CD4-positive, alpha-beta T cell treated with Interleukin-17A for 1 hour (primary cell): ENCODE results near the gene CASP9.
A peak's percentile ranks its signal among the peaks of the same experiment; 100 is the strongest.
"Not testable (repeated sequence)": the region's sequence is repeated elsewhere in the genome, so short reads cannot be mapped to it uniquely, and the experiment has no call there.

Experiments
- DNase-seq: peaks from one replicate; pipeline ENCODE4 v3.0.0-alpha.2; 2020

Gene CASP9

DNA sequence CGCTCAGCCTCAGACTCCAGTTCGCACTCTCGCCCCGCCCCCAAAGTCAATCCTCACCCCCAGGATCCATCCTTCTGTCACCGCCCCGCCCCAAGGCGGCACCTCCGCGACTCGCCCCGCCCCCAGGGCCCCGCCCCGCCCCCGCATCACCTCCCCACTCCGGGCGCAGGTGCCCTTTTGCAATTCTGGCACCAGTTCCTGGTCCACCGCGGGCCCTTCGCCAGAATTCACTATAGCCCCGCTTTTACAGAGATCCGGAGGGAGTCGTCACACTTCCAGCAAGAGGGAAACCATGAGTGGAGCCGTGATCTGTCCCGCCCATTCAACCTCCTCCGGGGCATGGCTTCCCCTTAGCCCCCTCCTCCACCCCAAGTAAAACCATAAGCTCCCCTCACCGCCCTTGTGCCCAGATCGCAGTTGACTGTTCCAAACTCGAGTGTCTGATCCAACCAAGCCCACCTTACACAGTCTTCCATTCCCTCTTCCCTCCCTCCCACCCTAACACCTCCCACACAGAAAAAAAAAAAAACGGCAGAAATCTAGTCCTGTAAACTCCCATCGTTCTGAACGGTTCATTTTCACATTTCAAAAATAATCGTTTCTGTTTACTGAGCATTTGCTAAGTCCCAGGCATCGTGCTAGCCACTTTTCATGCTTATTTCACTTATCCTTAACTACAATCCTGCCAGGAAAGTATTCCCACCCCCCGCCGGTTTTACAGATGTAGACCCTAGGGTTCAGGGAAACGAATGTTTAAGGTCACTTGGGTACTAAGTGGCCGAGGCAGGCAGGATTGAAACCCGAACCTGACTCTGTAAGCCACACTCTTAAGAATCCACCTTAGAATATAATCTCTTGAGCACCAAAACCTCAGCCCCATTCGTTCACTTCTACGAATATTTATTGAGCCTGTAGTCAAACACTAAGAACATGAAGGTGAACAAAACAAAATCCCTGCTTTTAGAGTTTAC, 1.3 kb upstream of the CASP9 start:
- peak; percentile 27 for DNase-seq

DNA sequence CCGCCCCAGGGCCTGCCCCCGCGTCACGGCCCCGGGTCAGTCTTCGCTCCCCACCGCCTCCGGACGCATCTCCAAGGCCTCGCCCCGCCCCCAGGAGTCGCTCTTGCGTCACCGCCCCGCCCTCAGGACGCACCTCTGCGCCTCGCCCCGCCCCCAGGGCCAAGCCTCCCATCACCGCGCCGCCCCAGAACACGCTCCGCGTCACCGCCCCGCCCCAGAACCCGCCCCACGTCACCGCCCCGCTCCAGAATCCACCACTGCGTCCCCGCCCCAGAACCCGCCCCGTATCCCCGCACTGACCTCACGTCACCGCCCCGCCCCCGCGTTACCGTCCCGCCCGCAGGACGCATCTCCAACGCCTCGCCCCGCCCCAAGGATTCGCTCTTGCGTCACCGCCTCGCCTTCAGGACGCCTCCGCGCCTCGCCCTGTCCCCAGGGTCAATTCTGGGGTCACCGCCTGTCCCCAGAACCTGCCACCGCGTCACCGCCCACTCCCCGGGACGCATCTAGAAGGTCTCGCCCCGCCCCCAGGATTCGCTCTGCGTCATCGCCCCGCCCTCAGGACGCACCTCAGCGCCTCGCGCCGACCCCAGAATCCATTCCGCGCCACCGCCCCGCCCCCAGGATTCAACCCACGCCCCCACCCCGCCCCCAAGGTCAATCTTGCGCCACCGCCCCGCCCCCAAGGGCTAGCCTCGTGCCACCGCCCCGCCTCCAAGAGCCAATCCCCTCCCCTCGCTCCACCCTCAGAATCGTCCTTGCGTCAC, 451 bp upstream of the CASP9 start:
- peak; percentile 99 for DNase-seq

DNA sequence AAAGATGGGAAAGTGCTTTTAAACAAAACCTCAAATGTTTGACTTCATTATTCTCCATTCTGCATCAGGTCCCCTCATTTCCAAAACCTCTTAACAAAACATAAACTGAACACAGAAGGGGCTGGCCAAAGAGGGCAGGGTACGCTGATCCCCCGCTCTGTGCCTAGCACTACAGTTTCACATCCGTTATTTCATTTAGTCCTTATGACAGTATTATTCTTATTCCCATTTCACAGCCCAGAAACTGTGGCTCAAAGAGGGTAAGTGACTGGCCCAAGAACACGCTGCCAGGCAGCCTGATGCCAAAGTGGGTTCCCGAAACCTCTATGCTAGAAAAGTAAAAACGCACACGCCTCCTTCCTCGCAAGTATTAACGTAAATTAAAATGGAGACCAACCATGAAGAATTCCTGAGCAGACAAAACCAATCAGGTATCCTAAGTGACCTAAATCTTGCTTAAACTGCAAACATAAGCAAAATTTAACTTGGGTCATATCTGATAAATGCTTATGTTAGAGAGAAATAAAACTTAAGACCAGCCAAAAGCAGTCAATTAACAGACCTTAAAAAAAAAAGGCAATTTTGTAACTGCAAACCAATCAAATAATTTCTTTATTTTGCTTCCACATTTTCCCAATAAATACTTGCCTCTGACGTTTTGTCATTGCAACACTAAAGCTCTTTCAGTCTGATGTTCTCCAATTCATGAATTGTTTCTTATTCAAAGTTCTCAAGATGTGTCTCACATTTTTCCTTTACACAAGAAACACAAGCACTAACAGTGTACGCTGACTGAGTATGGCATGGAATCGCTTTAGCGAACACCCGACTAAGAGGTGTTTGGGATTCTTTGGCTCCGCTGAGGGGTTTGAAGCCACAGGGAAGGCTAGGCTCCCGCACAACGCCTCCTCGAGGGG, 653 bp downstream of the CASP9 start:
- no peak for DNase-seq

DNA sequence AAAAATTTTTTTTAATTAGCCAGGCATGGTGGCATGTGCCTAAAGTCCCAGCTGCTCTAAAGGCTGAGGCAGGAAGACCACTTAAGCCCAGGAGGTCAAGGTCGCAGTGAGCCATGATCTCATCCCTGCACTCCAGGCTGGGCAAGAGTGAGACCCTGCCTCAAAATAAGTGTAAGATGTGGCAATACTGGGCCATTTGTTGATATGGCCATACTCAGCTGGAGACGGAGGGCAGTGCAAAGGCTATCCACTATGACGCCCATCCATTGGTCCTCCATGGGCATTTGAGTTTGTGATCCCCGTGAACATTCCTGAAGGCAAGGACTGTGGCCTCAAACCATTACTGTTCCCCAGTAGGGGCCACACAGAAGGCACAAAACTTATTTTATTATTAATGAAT, 1.5 kb downstream of the CASP9 start:
- no peak for DNase-seq

DNA sequence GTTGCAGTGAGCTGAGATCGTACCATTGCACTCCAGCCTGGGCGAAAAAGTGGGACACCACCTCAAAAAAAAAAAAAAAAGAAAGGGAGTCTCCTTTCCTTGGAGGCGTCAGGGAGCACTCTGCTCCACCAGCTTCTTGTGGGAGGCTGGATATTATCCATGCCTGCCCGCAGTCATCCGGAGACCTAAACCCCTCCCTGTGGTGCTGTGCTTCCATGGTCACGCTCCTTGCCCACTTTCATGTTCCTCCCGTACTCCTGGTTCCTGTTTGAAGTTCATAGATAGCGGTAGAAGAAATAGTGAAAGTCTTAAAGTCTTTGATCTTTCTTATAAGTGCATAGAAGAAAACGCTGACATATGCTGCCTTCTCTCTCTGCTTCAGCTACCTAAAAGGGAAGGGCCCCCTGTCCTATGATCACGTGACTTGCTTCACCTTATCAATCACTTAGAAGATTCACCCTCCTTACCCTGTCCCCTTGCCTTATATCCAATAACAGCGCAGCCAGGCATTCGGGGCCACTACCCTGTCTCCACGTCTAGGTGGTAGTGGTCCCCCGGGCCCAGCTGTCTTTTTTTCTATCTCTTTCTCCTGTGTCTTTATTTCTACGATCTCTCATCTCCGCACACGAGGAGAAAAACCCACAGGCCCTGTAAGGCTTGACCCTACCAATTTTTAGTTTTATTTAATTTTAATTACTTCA, 2.7 kb downstream of the CASP9 start:
- peak; percentile 19 for DNase-seq

DNA sequence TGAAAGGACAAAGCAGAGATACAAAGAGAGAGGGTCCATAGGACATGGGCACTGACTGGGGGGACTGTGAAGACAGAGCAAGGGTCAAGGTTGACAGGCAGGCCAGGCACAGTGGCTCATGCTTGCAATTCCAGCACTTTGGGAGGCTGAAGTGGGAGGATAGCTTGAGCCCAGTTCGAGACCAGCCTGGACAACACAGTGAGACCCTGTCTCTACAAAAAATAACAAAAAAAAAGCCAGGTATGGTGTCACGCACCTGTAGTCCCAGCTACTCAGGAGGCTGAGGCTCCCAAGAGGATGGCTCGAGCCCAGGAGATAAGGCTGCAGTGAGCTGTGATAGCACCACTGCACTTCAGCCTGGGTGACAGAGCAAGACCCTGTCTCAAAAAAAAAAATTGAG, 4.4 kb downstream of the CASP9 start:
- no peak for DNase-seq

DNA sequence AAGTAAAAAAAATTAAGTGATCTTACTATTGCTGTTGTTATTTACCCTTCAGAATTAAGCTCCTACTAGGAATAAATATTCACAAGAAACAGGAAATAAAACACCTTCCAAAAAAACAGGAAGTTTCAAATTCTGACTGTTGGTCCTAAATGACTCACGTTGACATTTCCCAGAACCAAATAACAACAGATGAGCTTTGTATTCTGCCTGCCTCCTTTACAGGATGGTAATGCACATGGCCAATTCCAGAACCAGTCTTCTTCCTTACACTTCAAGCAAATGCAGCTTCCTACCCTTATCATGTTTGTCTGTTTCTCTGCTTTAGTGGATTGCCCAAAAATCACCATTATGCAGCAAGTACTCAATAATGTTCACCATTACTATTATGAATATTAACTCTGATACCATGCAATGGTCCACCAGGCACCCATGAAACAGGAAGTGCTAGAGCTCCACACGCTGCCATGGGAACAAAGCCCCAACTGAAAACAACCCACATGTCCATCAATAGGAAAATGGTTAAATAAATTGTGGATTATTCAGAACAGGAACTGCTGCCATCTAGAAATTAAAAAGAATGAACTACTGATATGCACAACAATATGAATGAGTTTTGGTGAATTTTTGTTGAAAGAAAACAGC, 8.9 kb downstream of the CASP9 start:
- peak; percentile 10 for DNase-seq

DNA sequence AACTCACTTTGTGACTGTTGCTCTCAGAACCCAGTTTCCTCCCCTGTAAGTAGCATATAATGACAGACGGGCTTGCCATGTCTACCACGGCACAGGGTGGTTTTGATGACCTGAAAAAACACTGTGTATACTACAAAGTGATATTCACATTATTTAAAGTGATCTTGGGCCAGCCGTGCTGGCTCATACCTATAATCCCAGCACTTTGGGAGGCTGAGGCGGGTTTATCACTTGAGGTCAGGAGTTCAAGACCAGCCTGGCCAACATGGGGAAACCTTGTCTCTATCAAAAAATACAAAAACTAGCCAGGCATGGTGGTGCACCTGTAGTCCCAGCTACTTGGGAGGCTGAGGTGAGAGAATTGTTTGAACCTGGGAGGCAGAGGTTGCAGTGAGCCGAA, 9.5 kb downstream of the CASP9 start:
- DNase-seq, result not testable (repeated sequence)

DNA sequence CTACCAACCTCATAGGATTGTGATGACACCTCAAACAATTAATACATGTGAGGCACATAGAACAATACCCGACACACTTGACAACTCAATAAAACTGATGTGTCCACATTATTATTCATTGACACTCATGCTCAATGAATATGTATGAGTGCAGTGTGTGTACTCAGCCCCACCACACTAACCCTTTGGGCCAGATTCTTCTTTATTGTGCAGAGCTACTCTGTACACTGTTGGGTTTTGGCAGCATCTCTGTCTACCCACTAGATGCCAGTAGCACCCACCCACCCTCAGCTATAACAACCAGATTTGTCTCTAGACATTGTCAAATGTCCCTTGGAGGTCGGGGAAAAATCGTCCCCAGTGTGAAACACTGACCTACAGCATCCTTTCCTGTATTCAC, 10.1 kb downstream of the CASP9 start:
- DNase-seq, result no peak

DNA sequence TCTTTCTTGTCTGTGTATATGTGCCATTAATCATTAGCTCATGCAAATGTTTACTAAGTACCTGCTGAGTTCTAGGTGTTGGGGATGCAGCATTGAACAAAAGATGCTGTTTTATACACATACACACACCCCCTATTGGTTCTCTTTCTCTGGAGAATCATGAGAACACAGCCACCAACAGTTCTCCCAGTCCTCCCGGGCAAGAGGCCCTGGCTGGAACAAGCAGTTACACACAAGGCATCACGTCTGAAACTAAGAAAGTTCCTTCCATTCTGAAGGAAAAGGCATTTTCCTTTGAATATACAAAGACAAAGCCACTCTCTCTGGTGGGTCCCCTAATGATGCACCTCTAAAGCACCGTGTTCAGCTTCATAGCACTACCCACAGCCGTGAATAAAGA, 10.8 kb downstream of the CASP9 start:
- DNase-seq, result no peak

DNA sequence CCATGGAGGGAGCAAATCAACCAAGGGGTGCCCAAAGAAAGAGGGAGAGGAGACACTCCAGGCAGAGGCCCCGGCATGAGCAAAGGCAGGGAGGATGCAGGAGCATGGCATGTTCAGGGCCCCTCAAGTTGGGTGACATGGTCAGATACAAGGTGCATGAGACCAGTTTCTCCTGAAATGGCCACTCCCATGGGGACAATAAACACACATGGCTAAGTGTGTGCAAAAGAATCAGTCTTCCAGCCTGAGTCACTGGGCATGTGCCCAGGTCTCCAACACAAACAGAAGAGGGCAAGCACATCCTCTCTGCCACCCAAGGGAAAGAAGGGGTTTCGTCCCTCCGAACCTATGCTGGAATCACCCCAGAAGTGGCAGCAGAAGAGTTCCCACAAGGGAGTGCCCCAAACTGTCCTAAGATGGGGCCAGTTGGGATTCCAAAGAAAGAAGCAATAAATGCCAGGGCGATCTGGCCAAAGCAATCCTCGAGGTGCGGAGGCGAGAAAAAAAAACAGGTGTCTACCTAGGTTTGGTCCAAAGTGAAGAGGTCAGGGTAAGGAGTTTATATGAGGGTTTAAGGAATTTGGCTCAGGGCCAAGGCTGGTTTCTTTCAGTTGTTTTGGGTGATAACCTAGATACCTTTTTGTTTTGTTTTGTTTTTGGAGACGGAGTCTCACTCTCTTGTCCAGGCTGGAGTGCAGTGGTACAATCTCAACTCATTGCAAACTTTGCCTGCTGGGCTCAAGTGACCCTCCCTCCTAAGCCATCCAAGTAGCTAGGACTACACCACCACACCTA, 13.2 kb downstream of the CASP9 start:
- DNase-seq, result no peak

DNA sequence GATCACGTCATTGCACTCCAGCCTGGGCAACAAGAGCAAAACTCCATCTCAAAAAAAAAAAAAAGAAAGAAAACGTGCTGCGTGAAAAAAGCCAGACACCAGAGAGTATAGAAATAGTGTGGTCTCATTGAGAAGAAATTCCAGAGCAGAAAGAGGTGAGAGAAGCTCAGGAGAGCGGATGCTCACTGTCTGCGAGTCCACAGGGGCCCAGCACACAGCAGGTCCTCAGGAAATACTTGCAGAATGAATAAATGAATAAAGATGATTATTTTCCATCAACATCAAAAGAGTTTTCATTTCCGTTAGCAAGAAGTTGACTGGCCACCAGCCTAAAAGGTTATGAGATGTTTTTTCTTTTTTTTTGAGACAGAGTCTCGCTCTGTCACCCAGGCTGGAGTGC, 14.4 kb downstream of the CASP9 start:
- no peak for DNase-seq

DNA sequence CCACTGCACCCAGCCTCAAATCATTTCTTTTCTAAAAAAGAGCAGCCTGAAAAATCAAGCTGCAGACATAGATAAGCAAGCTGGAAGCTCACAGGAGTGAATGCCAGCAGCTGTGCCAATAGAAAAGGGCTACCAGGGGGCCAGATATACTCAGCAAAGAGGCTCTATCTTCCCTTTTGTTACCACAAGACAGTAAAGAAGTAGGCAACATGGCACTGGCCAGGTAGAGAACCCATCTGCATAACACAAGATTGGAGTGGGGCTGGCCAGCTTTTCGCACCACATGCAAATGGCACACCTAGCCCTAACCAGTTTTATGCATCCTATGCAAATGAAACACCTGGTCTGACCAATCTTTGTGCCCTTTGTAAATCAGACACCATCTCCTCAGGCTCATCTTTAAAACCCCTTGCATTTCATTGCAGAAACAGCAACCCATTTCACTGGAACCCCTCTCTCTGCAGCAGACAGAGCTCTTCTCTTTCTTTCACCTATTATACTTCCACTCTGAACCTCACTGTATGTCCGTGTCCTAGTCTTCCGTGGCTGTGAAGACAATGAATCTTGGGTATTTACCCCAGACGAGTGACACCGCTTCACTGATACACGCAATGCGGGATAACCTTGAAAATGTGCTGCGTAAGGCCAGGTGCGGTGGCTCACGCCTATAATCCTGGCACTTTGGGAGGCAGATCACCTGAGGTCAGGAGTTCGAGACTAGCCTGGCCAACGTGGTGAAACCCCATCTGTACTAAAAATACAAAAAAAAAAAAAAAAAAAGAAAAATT, 15.1 kb downstream of the CASP9 start:
- DNase-seq, result no peak

DNA sequence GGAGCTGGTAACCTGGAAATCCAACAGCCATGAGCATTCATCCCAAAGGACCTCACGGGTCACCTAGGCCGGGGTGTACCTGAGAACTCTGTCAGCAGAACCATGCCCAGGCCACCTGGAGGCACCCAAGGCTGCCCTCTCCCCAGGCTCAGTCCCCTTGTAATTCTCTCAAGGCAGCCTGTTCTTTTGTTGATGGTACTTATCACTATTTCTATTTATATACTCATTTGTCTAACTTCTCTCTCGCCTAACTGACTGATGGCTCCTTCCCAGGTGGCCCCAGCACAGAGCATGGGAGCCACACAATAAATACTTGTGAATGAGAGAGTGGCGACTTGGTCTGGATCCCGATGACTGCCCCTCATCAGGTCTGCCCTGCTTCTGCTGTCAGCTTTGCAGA, 16.7 kb downstream of the CASP9 start:
- no peak for DNase-seq

DNA sequence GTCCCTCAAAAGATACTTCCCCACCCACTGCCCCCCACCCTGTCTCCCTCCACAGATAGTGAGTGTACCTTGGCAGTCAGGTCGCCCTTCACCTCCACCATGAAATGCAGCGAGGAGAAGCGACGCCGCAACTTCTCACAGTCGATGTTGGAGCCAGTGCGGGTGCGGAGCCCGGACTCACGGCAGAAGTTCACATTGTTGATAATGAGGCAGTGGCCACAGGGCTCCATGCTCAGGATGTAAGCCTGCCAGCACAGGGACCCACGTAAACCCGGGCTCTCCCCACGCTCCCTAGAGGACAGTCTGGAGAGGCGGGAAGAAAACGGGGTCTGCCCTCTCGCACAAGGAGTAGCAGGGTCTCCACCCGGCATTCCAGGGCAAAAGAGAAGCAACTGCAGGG, 17.2 kb downstream of the CASP9 start:
- DNase-seq, result no peak

DNA sequence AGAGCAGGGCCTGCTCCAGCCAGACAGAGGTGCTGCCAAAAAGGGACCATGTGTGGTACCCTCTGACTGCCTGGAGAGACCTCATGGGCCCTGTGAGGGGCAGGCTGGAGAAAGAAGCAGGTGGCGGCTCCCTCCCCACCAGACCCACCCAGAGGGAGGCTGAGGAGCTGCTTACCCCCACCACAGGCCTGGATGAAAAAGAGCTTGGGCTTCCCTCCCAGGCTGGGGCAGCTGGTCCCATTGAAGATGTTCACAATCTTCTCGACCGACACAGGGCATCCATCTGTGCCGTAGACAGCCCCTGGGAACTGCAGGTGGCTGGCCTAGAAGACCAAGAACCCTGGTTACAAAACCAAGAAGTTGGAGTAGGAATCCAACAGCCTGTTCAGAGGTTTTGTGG, 19.6 kb downstream of the CASP9 start:
- DNase-seq, result no peak

DNA sequence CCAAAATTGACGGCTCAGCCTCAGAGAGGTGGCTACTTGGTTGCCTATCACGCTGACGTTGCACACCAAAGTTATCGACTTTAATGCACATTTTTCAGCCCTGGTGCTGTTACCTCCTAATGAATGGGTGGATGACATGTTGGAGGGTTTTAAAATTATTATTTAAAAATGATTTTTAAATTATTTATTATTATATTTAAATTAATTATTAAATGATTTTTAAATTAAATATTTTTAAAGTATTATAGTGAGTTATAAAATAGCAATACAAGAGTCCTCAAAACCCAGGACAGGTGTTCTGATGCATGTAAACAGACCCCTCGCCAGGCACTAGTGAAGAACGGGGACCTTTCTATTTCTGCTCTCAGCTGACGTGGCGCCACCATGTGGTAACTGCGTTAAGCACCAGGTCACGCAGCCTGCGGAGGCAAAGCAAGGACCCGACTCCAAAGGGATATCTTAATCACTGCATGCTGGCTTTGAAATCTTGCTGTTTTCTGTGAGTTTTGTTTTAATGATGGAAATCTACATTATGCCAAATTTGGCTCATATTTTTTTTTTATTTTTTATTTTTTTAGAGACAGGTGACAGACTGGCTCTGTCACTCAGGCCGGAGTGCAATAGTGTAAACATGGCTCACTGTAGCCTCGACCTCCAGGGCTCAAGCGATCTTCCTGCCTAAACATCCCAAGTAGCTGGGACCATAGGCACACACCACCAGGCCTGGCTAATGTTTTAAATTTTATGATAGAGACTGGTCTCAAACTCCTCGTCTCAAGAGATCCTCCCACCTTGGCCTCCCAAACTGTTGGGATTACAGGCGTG, 22.6 kb downstream of the CASP9 start:
- peak; percentile 52 for DNase-seq

DNA sequence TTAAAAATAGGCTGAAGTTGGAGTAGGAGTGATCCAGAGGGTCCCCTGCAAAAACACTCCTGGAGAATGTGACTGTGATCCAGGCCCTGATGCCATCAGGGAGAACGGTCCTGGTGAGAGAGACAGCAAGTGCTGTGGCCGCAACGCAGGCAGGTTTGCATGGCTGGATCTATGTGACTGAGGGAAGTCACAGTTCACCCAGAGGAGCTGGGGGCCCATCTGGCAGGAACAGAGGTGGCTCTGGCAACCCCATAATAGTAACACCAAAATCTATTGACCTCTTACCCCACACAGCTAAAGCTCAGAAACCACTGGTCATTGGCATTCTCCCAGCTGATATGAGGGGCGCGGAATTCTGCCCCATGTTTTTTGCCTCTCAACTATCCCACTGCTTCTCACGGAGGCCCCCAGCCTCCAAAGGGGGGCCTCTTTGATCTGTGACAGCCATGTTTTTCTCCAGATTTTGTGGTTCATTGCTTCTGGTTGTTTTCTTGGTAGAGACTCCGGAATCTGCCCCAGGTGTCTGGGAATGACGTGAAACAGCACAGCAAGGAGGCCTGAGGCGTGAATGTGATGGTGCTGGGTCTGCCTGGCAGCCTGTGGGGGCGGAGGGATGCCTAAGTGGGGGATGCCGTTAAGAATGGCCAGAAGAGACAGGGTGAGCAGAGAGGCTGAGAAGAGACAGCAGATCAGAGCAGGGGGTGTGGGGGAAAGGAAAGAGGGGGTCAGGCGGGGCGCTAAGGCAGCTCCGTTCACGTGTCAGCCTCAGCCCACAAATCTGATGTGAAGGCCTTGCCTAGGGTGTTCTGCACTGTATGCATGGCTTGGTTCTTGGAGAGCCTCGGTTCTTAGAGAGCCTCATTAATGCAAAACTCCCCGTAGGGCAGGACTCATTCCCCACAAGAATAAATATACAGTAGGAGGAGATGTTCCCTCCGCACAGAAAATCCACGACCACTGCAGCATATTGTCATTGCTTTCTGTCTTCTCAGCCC, 23.5 kb downstream of the CASP9 start:
- no peak for DNase-seq
